Large intestine (tissue), 3 donors: Measurements from ENCODE around the gene GALNT14. TPM values are rescaled to one million over a fixed set of nuclear protein-coding genes. Genes with fewer than 3 reads are reported as not detected.
A peak's percentile ranks its signal among the peaks of the same experiment; 100 is the strongest.
"Not testable (repeated sequence)": the region's sequence is repeated elsewhere in the genome, so short reads cannot be mapped to it uniquely, and the experiment has no call there.

ENCODE experiments used
- DNase-seq, 2 donors: peaks; one replicate each; pipeline versions ENCODE4 v3.0.0 to v3.0.0-alpha.2; 2013
- H3K27ac ChIP-seq: one replicate; pipeline ENCODE4 v1.5.1; 2013; ENCODE audit warnings: low read length
- H3K27me3 ChIP-seq: 2 replicates; pipeline ENCODE4 v1.6.1; 2013; ENCODE audit warnings: low read length; ENCODE audit not compliant: control insufficient read depth, insufficient read depth
- H3K36me3 ChIP-seq: 2 replicates; pipeline ENCODE4 v1.6.1; 2013; ENCODE audit warnings: low read length; ENCODE audit not compliant: control insufficient read depth, insufficient read depth
- H3K4me1 ChIP-seq: one replicate; pipeline ENCODE4 v1.6.1; 2013; ENCODE audit warnings: low read length; ENCODE audit not compliant: control insufficient read depth, insufficient read depth
- H3K4me3 ChIP-seq: one replicate; pipeline ENCODE4 v1.5.1; 2013; ENCODE audit warnings: low read length
- H3K9me3 ChIP-seq: one replicate; pipeline ENCODE4 v1.6.1; 2013; ENCODE audit warnings: mild to moderate bottlenecking, low read depth, low read length, moderate library complexity; ENCODE audit not compliant: control insufficient read depth
- WGBS: methylation state at CpG from one replicate; pipeline ENCODE4 v1.1.5; 2013; ENCODE audit warnings: low lambda C conversion rate; ENCODE audit not compliant: insufficient coverage; 5-methylcytosine and 5-hydroxymethylcytosine counted together
- polyA plus RNA-seq: library from polyadenylated mRNA; unstranded; fragments of 120-200 nt; gene quantifications from one replicate; pipeline ENCODE4 v1.2.1, GENCODE V29; 2013

Gene GALNT14
- polyA plus RNA-seq, 1 donor = 3.1 TPM

DNA sequence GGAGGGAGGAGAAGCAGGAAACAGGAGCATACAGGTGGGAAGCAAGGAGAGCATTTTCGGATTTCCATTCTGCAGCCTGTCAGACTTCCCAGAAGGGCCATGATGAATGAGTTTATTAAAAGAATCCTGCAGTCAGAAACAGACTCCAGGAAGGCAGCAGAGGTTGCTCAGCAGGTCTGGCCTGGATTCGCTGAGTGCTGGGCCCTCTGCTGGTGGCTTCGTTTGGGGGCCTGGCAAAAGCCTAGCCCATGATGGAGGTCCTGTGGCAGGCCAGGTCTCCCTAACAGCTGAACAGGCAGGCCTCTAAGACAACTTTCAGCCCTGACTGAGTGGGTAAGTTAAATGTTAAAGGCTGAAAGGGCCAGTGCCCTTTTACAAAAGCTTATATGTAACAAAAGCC lies 222.8 kb downstream of the GALNT14 start:
- Histone ChIP-seq H3K27ac (no peak overlapping the region), H3K4me1 (no peaks in the 10 kb centered on the region), H3K27me3 (peaks cover 4% of the 10 kb centered on the region), H3K9me3 (no peaks in the 10 kb centered on the region), H3K4me3 (no peak overlapping the region), H3K36me3 (no peaks in the 10 kb centered on the region)
- WGBS = no CpG with 5 or more reads among the region's 3 CpGs
- peak in 1 of 2 donors; percentile 21 for DNase-seq

DNA sequence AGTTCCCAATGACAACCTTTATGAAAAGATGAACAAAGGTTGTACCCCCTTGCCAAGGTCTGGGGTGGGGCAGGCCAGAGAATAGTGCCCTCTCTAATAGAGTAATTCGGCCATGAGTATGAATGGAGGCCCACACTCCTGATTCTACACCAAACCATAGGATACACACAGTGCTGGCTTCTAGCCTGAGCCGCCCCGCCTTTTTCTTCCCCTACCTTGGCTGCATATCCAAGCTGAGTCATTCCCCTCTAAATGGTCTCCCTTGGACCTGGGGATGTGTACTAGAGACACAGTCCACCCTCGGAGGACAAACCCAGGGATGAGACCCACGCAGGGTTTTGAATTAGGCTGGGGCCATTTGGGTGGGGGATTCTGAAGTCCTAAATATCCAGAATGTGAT lies 223.8 kb downstream of the GALNT14 start:
- Histone ChIP-seq H3K27ac (no peak overlapping the region), H3K36me3 (no peaks in the 10 kb centered on the region), H3K9me3 (no peaks in the 10 kb centered on the region), H3K4me3 (no peak overlapping the region), H3K27me3 (peaks cover 4% of the 10 kb centered on the region), H3K4me1 (no peaks in the 10 kb centered on the region)
- WGBS = no CpG with 5 or more reads among the region's 5 CpGs
- no peak for DNase-seq

DNA sequence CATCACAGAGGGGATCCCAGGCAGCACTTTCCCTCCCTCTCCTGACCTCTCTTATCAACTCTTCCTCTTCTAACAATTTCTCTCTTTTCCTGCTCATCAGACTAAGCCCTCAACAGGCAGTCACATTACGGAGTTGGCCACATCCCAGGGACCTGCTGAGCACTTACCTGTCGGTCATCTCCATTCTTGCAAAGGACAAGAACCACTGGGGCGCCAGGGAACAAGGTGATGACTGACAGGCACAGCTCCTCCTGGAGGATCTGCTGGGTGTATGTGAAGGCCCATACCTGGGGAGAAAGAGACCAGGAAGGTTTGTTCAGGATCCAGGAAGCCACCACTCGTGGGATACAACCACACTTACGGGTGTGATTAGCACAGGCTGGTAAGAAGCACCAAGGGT lies 226.2 kb downstream of the GALNT14 start:
- H3K9me3 ChIP-seq = no peaks in the 10 kb centered on the region
- H3K36me3 ChIP-seq = no peaks in the 10 kb centered on the region
- H3K4me1 ChIP-seq = no peaks in the 10 kb centered on the region
- no peak overlapping the region for H3K4me3 ChIP-seq
- DNase-seq = no peak
- no CpG with 5 or more reads among the region's 5 CpGs for WGBS
- H3K27ac ChIP-seq = no peak overlapping the region
- H3K27me3 ChIP-seq = peaks cover 4% of the 10 kb centered on the region

DNA sequence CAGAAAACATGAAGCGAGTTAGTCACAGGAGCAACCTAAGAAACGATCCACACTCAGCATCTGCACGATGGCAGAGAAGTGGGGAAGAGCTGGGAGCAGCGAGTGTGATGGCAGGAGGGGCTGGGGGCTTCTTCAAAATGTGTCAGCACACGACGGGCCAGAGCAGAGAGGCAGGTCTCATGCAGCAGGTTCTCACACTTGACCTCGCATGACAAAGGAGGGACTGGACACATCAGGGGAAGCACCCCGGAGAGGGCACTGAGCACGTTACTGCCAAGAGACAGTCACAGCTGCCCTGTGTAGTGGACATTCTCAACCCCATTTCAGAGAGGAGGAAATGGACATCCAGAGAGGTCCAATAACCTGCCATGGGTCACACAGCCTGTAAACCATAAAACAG lies 226.9 kb downstream of the GALNT14 start:
- H3K27ac ChIP-seq = no peak overlapping the region
- no peak for DNase-seq
- H3K4me3 ChIP-seq = no peak overlapping the region
- WGBS = 100% methylated on average over 1 of the region's 9 CpGs
- H3K36me3 ChIP-seq = no peaks in the 10 kb centered on the region
- no peaks in the 10 kb centered on the region for H3K4me1 ChIP-seq
- peaks cover 4% of the 10 kb centered on the region for H3K27me3 ChIP-seq
- no peaks in the 10 kb centered on the region for H3K9me3 ChIP-seq

DNA sequence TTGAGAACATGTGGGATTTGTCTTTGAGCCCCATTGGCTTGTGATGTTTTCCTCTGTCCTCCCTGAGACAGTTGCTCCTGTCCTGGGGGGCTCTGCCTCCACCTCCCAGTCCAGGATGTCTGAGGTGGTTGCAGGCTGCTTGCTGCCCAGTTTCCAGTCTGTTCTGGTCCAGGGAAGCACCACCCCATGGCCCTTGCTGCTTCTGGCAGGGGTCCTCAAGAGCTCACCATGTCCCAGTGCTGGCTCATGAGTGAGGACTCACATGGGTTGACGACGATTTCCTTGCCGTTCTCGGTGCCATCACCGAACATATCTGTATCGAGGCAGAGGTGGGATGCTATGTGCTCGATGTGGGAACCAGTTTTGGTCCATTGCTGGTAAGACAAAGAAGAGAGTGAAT lies 227.6 kb downstream of the GALNT14 start:
- Histone ChIP-seq H3K9me3 (no peaks in the 10 kb centered on the region), H3K27ac (no peak overlapping the region), H3K36me3 (no peaks in the 10 kb centered on the region), H3K27me3 (peaks cover 4% of the 10 kb centered on the region), H3K4me3 (no peak overlapping the region), H3K4me1 (no peaks in the 10 kb centered on the region)
- no peak for DNase-seq
- WGBS = no CpG with 5 or more reads among the region's 7 CpGs

DNA sequence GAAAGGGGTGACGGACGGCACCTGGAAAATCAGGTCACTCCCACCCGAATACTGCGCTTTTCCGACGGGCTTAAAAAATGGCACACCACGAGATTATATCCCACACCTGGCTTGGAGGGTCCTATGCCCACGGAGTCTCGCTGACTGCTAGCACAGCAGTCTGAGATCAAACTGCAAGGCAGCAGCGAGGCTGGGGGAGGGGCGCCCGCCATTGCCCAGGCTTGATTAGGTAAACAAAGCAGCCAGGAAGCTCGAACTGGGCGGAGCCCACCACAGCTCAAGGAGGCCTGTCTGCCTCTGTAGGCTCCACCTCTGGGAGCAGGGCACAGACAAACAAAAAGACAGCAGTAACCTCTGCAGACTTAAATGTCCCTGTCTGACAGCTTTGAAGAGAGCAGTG lies 233.8 kb downstream of the GALNT14 start:
- not testable (repeated sequence) for H3K9me3 ChIP-seq, H3K36me3 ChIP-seq, H3K27me3 ChIP-seq, DNase-seq, H3K4me1 ChIP-seq, H3K4me3 ChIP-seq, H3K27ac ChIP-seq
- WGBS = no CpG with 5 or more reads among the region's 14 CpGs

DNA sequence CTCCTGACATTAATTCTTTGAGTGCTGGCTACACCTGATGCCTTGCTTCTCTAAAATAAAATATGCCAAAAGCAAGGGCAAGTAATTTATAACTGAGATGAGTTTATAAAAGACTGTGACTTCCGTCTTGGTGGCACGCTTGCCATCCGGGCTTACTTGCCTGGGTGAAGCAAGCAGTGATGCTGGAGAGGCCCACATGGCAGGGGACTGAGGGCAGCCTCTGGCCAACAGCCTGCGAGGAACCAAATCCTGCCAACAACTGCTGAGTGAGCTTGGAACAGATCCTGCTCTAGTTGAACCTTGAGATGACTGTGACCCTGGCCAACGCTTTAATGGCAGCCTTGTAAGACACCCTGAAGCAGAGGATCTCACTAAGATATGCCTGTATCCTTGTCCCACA lies 234.9 kb downstream of the GALNT14 start:
- Histone ChIP-seq H3K27me3 (no peaks in the 10 kb centered on the region), H3K36me3 (no peaks in the 10 kb centered on the region), H3K4me3 (no peak overlapping the region), H3K27ac (no peak overlapping the region), H3K9me3 (no peaks in the 10 kb centered on the region), H3K4me1 (no peaks in the 10 kb centered on the region)
- no peak for DNase-seq
- WGBS = no CpG with 5 or more reads among the region's 5 CpGs

DNA sequence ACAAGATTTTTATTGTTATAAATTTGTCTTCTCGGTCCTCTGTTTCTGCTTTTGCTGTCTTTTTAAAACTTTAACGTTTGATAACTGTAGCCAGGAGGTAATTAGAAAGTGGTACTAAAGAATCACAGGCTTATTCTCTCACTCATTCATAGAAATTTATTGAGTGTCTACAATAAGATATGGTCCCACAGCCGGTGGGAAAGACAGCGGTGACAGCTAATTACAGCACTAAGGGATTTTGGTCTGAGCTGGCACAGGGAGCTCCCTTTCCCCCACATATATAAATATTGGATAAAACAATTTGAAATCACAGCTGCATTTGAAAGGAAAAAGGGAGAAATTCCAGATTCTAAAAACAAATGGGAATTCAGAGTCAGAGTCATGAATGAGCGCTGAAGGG lies 237.9 kb downstream of the GALNT14 start:
- Histone ChIP-seq H3K27ac (no peak overlapping the region), H3K27me3 (peaks cover 4% of the 10 kb centered on the region), H3K36me3 (no peaks in the 10 kb centered on the region), H3K4me1 (no peaks in the 10 kb centered on the region), H3K4me3 (no peak overlapping the region), H3K9me3 (no peaks in the 10 kb centered on the region)
- 82% methylated on average over 3 of the region's 5 CpGs for WGBS
- no peak for DNase-seq

DNA sequence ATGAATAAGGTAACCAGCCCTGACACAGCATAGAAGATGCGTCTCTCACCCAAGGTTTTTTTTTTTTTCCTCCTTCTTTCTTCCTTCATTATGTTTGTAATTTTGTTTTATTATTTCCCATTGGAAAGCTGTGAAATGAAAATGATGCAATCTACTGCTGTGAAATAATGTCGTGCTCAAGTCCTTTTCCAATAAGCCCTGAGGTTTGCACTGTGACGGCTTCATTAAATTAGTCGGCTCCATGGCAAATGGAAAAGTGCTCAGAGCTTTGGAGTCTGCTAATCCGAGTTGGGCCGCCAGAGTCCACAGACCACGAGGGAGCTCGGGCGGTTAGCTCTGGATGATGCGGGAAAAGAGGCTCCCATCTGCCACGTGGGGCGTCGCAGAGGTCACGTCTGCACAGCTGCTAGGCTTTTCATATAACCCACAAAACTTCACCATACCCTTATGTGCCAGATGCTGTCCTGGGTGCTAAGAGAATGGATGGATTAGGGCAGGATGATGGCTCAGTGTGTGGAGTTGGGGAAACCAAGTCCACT lies 238.7 kb downstream of the GALNT14 start:
- Histone ChIP-seq H3K4me1 (no peaks in the 10 kb centered on the region), H3K36me3 (no peaks in the 10 kb centered on the region), H3K27ac (no peak overlapping the region), H3K27me3 (peaks cover 4% of the 10 kb centered on the region), H3K4me3 (no peak overlapping the region), H3K9me3 (no peaks in the 10 kb centered on the region)
- no peak for DNase-seq
- 100% methylated on average over 1 of the region's 14 CpGs for WGBS

DNA sequence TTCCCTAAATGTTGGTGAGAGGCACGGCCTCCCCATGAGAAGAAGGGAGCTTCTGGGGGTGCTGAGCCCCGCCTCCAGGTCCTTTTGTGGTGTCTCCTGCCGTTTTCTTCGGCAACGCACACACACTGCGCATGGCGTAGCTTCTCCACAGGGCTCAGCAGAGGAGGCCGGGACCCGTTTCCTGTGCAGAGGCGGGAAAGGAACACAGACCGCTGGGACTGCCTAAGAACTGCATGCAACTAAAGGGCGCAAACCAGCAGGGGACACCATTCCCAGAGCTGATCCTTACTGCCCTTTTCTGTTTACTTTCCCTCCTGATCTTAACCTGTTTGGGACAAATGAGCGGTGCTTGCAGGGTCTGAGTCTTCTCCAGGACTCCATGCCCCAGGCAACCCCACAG lies 240.7 kb downstream of the GALNT14 start:
- no CpG with 5 or more reads among the region's 13 CpGs for WGBS
- H3K27ac ChIP-seq = no peak overlapping the region
- no peaks in the 10 kb centered on the region for H3K36me3 ChIP-seq
- no peak overlapping the region for H3K4me3 ChIP-seq
- H3K4me1 ChIP-seq = no peaks in the 10 kb centered on the region
- peaks cover 4% of the 10 kb centered on the region for H3K27me3 ChIP-seq
- no peak for DNase-seq
- H3K9me3 ChIP-seq = no peaks in the 10 kb centered on the region

DNA sequence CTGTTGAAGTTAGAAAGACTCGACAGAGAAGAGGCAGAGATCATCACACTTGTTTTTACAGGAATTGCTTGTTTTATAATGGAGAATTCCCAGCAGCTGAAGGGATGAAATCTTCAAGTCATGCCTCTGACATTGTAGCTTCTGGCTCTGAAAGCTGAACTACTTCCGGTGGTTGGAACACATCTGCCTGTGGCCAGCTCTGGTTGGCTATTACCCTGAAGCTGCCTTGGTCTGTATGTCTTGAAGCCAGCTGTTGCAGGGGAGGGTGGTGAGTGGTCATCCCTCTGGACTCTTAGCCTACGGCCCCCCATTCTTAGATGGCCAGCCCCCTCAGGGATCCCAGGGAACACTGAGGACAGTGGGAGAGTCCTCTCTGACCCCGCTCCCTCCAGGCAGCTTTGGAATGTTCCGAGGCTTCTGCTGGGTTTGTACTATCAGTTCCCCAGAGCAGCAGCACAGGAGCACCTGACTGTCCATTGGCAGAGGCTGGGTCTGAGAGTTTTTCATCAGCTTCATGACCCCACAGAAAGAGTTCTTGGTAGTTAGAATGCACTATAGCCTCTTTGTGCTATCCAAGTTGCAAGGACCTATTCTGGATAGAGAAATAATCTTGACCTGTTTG lies 243.6 kb downstream of the GALNT14 start:
- Histone ChIP-seq H3K27me3 (peaks cover 5% of the 10 kb centered on the region), H3K9me3 (no peaks in the 10 kb centered on the region), H3K36me3 (no peaks in the 10 kb centered on the region), H3K4me3 (no peak overlapping the region), H3K4me1 (no peaks in the 10 kb centered on the region), H3K27ac (no peak overlapping the region)
- no CpG with 5 or more reads among the region's 5 CpGs for WGBS
- DNase-seq = no peak
